Astrocyte (in vitro differentiated cells and primary cell): ENCODE measurements around the gene PTPRD. TPM values are rescaled to one million over a fixed set of nuclear protein-coding genes. Genes with fewer than 3 reads are reported as not detected.
A peak's percentile ranks its signal among the peaks of the same experiment; 100 is the strongest.

Source experiments
- DNase-seq: peaks from one replicate; pipeline ENCODE4 v3.0.0-alpha.2; 2010; ENCODE audit warnings: low read depth
- FAIRE-seq: peaks from 2 replicates; lab custom pipeline; 2011; peaks lifted over from hg19 to GRCh38; lab: Jason Lieb, UNC
- H2AFZ ChIP-seq: 2 replicates; pipeline ENCODE4 v1.6.0; 2012; ENCODE audit warnings: low read depth, low read length, inconsistent platforms
- H3K27ac ChIP-seq: 2 replicates; pipeline ENCODE4 v1.5.1; 2011; ENCODE audit warnings: low read depth, low read length, inconsistent platforms
- H3K27me3 ChIP-seq: 2 replicates; pipeline ENCODE4 v1.6.0; 2011; ENCODE audit warnings: low read length, inconsistent platforms; ENCODE audit not compliant: insufficient read depth
- H3K36me3 ChIP-seq: 2 replicates; pipeline ENCODE4 v1.5.1; 2011; ENCODE audit warnings: low read length, inconsistent platforms; ENCODE audit not compliant: insufficient read depth
- H3K4me1 ChIP-seq: 2 replicates; pipeline ENCODE4 v1.5.1; 2011; ENCODE audit warnings: low read length, inconsistent platforms; ENCODE audit not compliant: insufficient read depth
- H3K4me2 ChIP-seq: 2 replicates; pipeline ENCODE4 v1.6.0; 2012; ENCODE audit warnings: low read length, inconsistent platforms
- H3K4me3 ChIP-seq: 2 replicates; pipeline ENCODE4 v1.5.1; 2011; ENCODE audit warnings: low read depth, mild to moderate bottlenecking, low read length, inconsistent platforms; ENCODE audit not compliant: insufficient read depth
- H3K79me2 ChIP-seq: 2 replicates; pipeline ENCODE4 v1.6.0; 2012; ENCODE audit warnings: mild to moderate bottlenecking, low read length, inconsistent platforms; ENCODE audit not compliant: insufficient read depth
- H3K9ac ChIP-seq: 2 replicates; pipeline ENCODE4 v1.6.0; 2012; ENCODE audit warnings: mild to moderate bottlenecking, low read length, inconsistent platforms
- H3K9me3 ChIP-seq: 2 replicates; pipeline ENCODE4 v1.5.1; 2012; ENCODE audit warnings: low read depth, mild to moderate bottlenecking, low read length, inconsistent platforms; ENCODE audit not compliant: insufficient read depth
- H4K20me1 ChIP-seq: 2 replicates; pipeline ENCODE4 v1.6.0; 2012; ENCODE audit warnings: low read length, inconsistent platforms; ENCODE audit not compliant: insufficient read depth
- H3K27ac Mint-ChIP-seq: one replicate; pipeline ENCODE4 v1.8.0; 2021; ENCODE audit warnings: mild to moderate bottlenecking, mixed read lengths; ENCODE audit not compliant: unreplicated experiment
- H3K27me3 Mint-ChIP-seq: one replicate; pipeline ENCODE4 v1.8.0; 2021; ENCODE audit warnings: low read depth, mixed read lengths; ENCODE audit not compliant: unreplicated experiment
- H3K36me3 Mint-ChIP-seq: one replicate; pipeline ENCODE4 v1.8.0; 2021; ENCODE audit warnings: low read depth, mixed read lengths; ENCODE audit not compliant: unreplicated experiment
- H3K4me1 Mint-ChIP-seq: one replicate; pipeline ENCODE4 v1.8.0; 2021; ENCODE audit warnings: low read depth, mixed read lengths; ENCODE audit not compliant: unreplicated experiment
- H3K4me3 Mint-ChIP-seq: one replicate; pipeline ENCODE4 v1.8.0; 2021; ENCODE audit warnings: mild to moderate bottlenecking, moderate library complexity, mixed read lengths; ENCODE audit not compliant: unreplicated experiment
- H3K9me3 Mint-ChIP-seq: one replicate; pipeline ENCODE4 v1.8.0; 2021; ENCODE audit warnings: mild to moderate bottlenecking, mixed read lengths; ENCODE audit not compliant: unreplicated experiment
- CTCF ChIP-seq: IDR thresholded peaks from 2 replicates; pipeline ENCODE4 v1.5.1; 2011; ENCODE audit warnings: low read depth, mild to moderate bottlenecking, inconsistent platforms, low read length, moderate library complexity; ENCODE audit not compliant: insufficient read depth
- EZH2 ChIP-seq: IDR thresholded peaks from 2 replicates; pipeline ENCODE4 v1.6.1; 2012; ENCODE audit warnings: mild to moderate bottlenecking, low read length, inconsistent platforms; ENCODE audit not compliant: insufficient read depth
- total RNA-seq: library from RNA; stranded (reverse); gene quantifications from 2 replicates; pipeline ENCODE4 v1.2.1, GENCODE V29; 2021

The PTPRD gene
- total RNA-seq, 1 donor from 2014 or later = 88.1 TPM

- H3K9me3 Mint-ChIP-seq = no peaks in the 10 kb centered on the region
Measured at GRCh38 chr9:10562581-10563343, 50.0 kb downstream of the PTPRD start.

GRCh38 chr9:10548348-10548747 is 64.5 kb downstream of the PTPRD start:
- H3K9me3 ChIP-seq = no peaks in the 10 kb centered on the region
- no peaks in the 10 kb centered on the region for H4K20me1 ChIP-seq
- Mint-ChIP-seq H3K27ac (no peak overlapping the region), H3K4me1 (no peaks in the 10 kb centered on the region), H3K27me3 (no peaks in the 10 kb centered on the region), H3K4me3 (no peak overlapping the region), H3K9me3 (no peaks in the 10 kb centered on the region), H3K36me3 (no peaks in the 10 kb centered on the region)
- no peak for FAIRE-seq
- TF ChIP-seq EZH2 = no peak
- TF ChIP-seq CTCF = no peak
- no peak overlapping the region for H2AFZ ChIP-seq
- H3K27me3 ChIP-seq = no peaks in the 10 kb centered on the region
- H3K36me3 ChIP-seq = no peaks in the 10 kb centered on the region
- no peak overlapping the region for H3K9ac ChIP-seq
- H3K4me1 ChIP-seq = no peaks in the 10 kb centered on the region
- H3K27ac ChIP-seq = no peak overlapping the region
- DNase-seq = no peak
- H3K79me2 ChIP-seq = no peaks in the 10 kb centered on the region
- H3K4me2 ChIP-seq = no peak overlapping the region
- H3K4me3 ChIP-seq = no peak overlapping the region

More at GRCh38 chr9:10562581-10563343, 50.0 kb downstream of the PTPRD start:
- no peaks in the 10 kb centered on the region for H3K27me3 ChIP-seq
- no peaks in the 10 kb centered on the region for H3K4me1 ChIP-seq
- no peaks in the 10 kb centered on the region for H3K27me3 Mint-ChIP-seq
- TF ChIP-seq EZH2 = no peak
- no peak for TF ChIP-seq CTCF
- no peak for DNase-seq
- no peaks in the 10 kb centered on the region for H4K20me1 ChIP-seq
- no peaks in the 10 kb centered on the region for H3K36me3 ChIP-seq
- no peak overlapping the region for H3K27ac ChIP-seq
- no peak overlapping the region for H3K4me3 Mint-ChIP-seq
- H3K27ac Mint-ChIP-seq = peak overlapping the region; percentile 77
- FAIRE-seq = no peak
- H3K79me2 ChIP-seq = no peaks in the 10 kb centered on the region
- no peak overlapping the region for H2AFZ ChIP-seq
- no peaks in the 10 kb centered on the region for H3K9me3 ChIP-seq
- peaks cover 6% of the 10 kb centered on the region for H3K4me1 Mint-ChIP-seq
- no peak overlapping the region for H3K4me2 ChIP-seq
- no peak overlapping the region for H3K4me3 ChIP-seq
- H3K9ac ChIP-seq = no peak overlapping the region
- no peaks in the 10 kb centered on the region for H3K36me3 Mint-ChIP-seq

- no peaks in the 10 kb centered on the region for H4K20me1 ChIP-seq
- no peak for DNase-seq
- no peak overlapping the region for H3K9ac ChIP-seq
- H3K36me3 Mint-ChIP-seq = no peaks in the 10 kb centered on the region
- H2AFZ ChIP-seq = no peak overlapping the region
- no peak overlapping the region for H3K27ac Mint-ChIP-seq
- no peaks in the 10 kb centered on the region for H3K27me3 ChIP-seq
- no peaks in the 10 kb centered on the region for H3K79me2 ChIP-seq
- no peak overlapping the region for H3K4me2 ChIP-seq
- H3K36me3 ChIP-seq = no peaks in the 10 kb centered on the region
- no peak for FAIRE-seq
- H3K4me3 Mint-ChIP-seq = no peak overlapping the region
- H3K27me3 Mint-ChIP-seq = no peaks in the 10 kb centered on the region
- H3K4me3 ChIP-seq = no peak overlapping the region
- no peaks in the 10 kb centered on the region for H3K4me1 Mint-ChIP-seq
- no peaks in the 10 kb centered on the region for H3K9me3 Mint-ChIP-seq
- no peak overlapping the region for H3K27ac ChIP-seq
- H3K9me3 ChIP-seq = no peaks in the 10 kb centered on the region
- no peaks in the 10 kb centered on the region for H3K4me1 ChIP-seq
- TF ChIP-seq EZH2 (no peak), CTCF (no peak)
Measured at GRCh38 chr9:10538073-10538472, 74.7 kb downstream of the PTPRD start.
